Loucy (cell line): ENCODE measurements around the gene SHD.

Source experiments
- EZH2phosphoT487 ChIP-seq: fragments of 200-600 bp; IDR thresholded peaks from 2 replicates; pipeline ENCODE4 v1.6.1; 2018; ENCODE audit warnings: antibody characterized with exemption, mild to moderate bottlenecking, moderate library complexity, borderline replicate concordance
- TF ChIP-seq, protein P1 (sequence below): fragments of 200-600 bp; sonication (generic); conservative IDR thresholded peaks from 2 replicates; pipeline ENCODE4 v1.5.1; 2014; ENCODE audit warnings: mild to moderate bottlenecking, antibody characterized with exemption, low read length

DNA sequence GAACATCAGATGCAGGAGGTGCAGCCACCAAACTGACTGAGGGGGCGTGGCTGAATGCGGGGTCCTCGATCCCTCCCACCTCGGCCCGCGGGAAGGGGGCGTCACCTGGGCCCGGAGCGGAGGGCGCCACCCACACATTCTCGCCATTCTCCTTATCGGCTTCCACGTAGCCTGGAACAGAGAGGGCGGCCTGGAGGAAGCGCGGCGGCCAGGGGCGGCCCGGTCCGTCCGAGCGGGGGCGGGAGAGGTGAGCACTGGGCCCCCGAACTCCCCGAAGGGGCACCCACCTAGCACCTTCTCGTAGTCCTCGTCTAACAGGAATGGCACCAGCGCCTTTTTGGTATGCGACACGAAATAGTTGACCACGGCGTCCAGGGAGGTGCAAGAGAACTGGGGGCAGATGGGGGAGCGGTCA lies 47.8 kb downstream of the SHD start:
- TF ChIP-seq, protein P1, sequence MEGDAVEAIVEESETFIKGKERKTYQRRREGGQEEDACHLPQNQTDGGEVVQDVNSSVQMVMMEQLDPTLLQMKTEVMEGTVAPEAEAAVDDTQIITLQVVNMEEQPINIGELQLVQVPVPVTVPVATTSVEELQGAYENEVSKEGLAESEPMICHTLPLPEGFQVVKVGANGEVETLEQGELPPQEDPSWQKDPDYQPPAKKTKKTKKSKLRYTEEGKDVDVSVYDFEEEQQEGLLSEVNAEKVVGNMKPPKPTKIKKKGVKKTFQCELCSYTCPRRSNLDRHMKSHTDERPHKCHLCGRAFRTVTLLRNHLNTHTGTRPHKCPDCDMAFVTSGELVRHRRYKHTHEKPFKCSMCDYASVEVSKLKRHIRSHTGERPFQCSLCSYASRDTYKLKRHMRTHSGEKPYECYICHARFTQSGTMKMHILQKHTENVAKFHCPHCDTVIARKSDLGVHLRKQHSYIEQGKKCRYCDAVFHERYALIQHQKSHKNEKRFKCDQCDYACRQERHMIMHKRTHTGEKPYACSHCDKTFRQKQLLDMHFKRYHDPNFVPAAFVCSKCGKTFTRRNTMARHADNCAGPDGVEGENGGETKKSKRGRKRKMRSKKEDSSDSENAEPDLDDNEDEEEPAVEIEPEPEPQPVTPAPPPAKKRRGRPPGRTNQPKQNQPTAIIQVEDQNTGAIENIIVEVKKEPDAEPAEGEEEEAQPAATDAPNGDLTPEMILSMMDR: no peak
- TF ChIP-seq EZH2phosphoT487: no peak
